ENCODE measurements around the gene SNORC.

DNA sequence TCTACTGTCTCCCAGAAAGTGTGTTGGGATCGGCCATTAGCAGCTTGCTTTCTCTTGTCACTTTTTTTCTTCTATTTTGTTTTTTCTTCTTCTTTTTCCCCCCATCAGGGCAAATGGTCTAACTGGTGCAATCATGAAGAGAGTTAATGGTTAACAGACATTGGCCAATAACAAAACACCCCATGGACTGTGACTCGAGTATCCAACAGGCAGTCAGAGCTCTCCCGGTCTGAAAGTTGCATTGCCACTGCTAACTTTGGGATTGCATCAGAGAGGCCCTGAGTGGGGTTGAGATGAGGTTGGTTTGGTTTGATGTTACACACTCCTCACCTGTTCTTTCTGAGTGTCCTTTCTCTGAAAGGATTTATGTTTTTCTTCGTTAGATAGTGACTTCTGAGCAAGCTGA is 12.9 kb upstream of the SNORC start:
- TF ChIP-seq CTCF (optimal IDR thresholded peaks at IDR 0.05 in 1 of 3, IDR thresholded peaks at IDR 0.05 in 1 of 3, conservative IDR thresholded peaks at IDR 0.05 in 1 of 3; ENCODE audit: extremely low read depth in 1 of 3, insufficient read depth in 2 of 3, low read length in 3 of 3), result no peak
- no peak for TF ChIP-seq EZH2 (IDR thresholded peaks at IDR 0.05; ENCODE audit: low read length)
